K562 (cell line): Measurements from ENCODE around the gene EDEM1. TPM values are rescaled to one million over a fixed set of nuclear protein-coding genes. Genes with fewer than 3 reads are reported as not detected.

Source experiments
- CBX1 ChIP-seq: sonication (generic); IDR thresholded peaks from 2 replicates; pipeline ENCODE4 v1.6.1; 2016; ENCODE audit warnings: antibody characterized with exemption, low read depth, mild to moderate bottlenecking
- CHD4 ChIP-seq: fragments of 200-600 bp; sonication (generic); IDR thresholded peaks from 3 replicates; pipeline ENCODE4 v1.6.1; 2012; ENCODE audit warnings: low read depth, mild to moderate bottlenecking, mixed read lengths, low read length, inconsistent platforms; ENCODE audit not compliant: insufficient read depth, insufficient replicate concordance, poor library complexity, severe bottlenecking
- COPS2 ChIP-seq: fragments of 450-650 bp; conservative IDR thresholded peaks from 2 replicates; pipeline ENCODE4 v1.6.1; 2016; ENCODE audit warnings: mild to moderate bottlenecking, moderate library complexity
- ETS2 ChIP-seq: IDR thresholded peaks from 2 replicates; pipeline ENCODE4 v1.6.1; 2016; ENCODE audit warnings: borderline replicate concordance, missing genetic modification characterization, mild to moderate bottlenecking, moderate library complexity, missing compliant biosample characterization; ENCODE audit not compliant: poor library complexity, severe bottlenecking
- HEY1 ChIP-seq: fragments of 250-450 bp; sonication (Bioruptor Pico); IDR thresholded peaks from 2 replicates; pipeline ENCODE4 v1.5.0; 2020; ENCODE audit warnings: mild to moderate bottlenecking, moderate library complexity, borderline replicate concordance
- HMGN3 ChIP-seq: IDR thresholded peaks from 2 replicates; pipeline ENCODE4 v1.6.1; 2011; ENCODE audit warnings: borderline replicate concordance, low read depth, mild to moderate bottlenecking, mixed read lengths, low read length; ENCODE audit not compliant: insufficient read length; ENCODE audit errors: extremely low read depth
- HNRNPL ChIP-seq: fragments of 200-400 bp; formaldehyde crosslinking; IDR thresholded peaks from 2 replicates; pipeline ENCODE4 v1.6.1; 2017; ENCODE audit warnings: low read depth, mild to moderate bottlenecking, low read length
- HOXB6 ChIP-seq: fragments of 250-450 bp; sonication (Bioruptor Pico); IDR thresholded peaks from 2 replicates; pipeline ENCODE4 v1.5.1; 2022; ENCODE audit warnings: mild to moderate bottlenecking, borderline replicate concordance
- JUN ChIP-seq, 2 experiments: sonication (generic) in 1 of 2; formaldehyde crosslinking in 1 of 2; IDR thresholded peaks; 2 replicates each; pipeline versions ENCODE4 v1.6.1 to v1.8.0; 2012 to 2022; ENCODE audit warnings: borderline replicate concordance in 2 of 2, mild to moderate bottlenecking in 2 of 2, improper control_type of control experiment in 1 of 2, low read depth in 1 of 2, low read length in 1 of 2, missing genetic modification reagents in 1 of 2
- KLF10 ChIP-seq: fragments of 250-450 bp; sonication (Bioruptor Pico); IDR thresholded peaks from 2 replicates; pipeline ENCODE4 v1.6.1; 2021; ENCODE audit warnings: matching md5 sums
- MAFG ChIP-seq: fragments of 450-650 bp; conservative IDR thresholded peaks from 2 replicates; pipeline ENCODE4 v1.6.1; 2016; ENCODE audit warnings: missing genetic modification characterization, missing compliant biosample characterization
- NCOA4 ChIP-seq: fragments of 450-650 bp; IDR thresholded peaks from 2 replicates; pipeline ENCODE4 v1.6.1; 2018; ENCODE audit warnings: mild to moderate bottlenecking; ENCODE audit not compliant: partially characterized antibody
- POLR2B ChIP-seq: fragments of 450-650 bp; IDR thresholded peaks from 2 replicates; pipeline ENCODE4 v1.6.1; 2018; ENCODE audit warnings: low read depth; ENCODE audit not compliant: partially characterized antibody
- POLR2G ChIP-seq: fragments of 200-400 bp; formaldehyde crosslinking; IDR thresholded peaks from 2 replicates; pipeline ENCODE4 v1.6.1; 2017; ENCODE audit warnings: low read depth, mild to moderate bottlenecking, antibody characterized with exemption, low read length, moderate library complexity
- POU5F1 ChIP-seq: fragments of 150-350 bp; IDR thresholded peaks from 2 replicates; pipeline ENCODE4 v1.6.1; 2014; ENCODE audit warnings: borderline replicate concordance, low read length, low read depth, mild to moderate bottlenecking; ENCODE audit not compliant: partially characterized antibody
- SAFB2 ChIP-seq: fragments of 200-400 bp; formaldehyde crosslinking; IDR thresholded peaks from 2 replicates; pipeline ENCODE4 v1.6.1; 2018; ENCODE audit warnings: borderline replicate concordance, low read length, low read depth, moderate library complexity; ENCODE audit not compliant: severe bottlenecking
- SIN3B ChIP-seq: fragments of 450-650 bp; IDR thresholded peaks from 2 replicates; pipeline ENCODE4 v1.6.1; 2017; ENCODE audit warnings: low read depth, mild to moderate bottlenecking, moderate library complexity
- SMAD3 ChIP-seq: fragments of 450-650 bp; formaldehyde crosslinking; conservative IDR thresholded peaks from 2 replicates; pipeline ENCODE4 v1.4.0; 2020; ENCODE audit warnings: mild to moderate bottlenecking
- SMARCC2 ChIP-seq: fragments of 450-650 bp; IDR thresholded peaks from 2 replicates; pipeline ENCODE4 v1.6.1; 2017; ENCODE audit warnings: antibody characterized with exemption, moderate library complexity, mild to moderate bottlenecking, low read depth
- TEAD4 ChIP-seq, 2 experiments: sonication (generic) in 1 of 2; formaldehyde crosslinking in 1 of 2; IDR thresholded peaks; 2 replicates each; pipeline versions ENCODE4 v1.6.1 to v1.8.0; 2012 to 2022; ENCODE audit warnings: borderline replicate concordance in 1 of 2, inconsistent platforms in 1 of 2, low read length in 1 of 2, mild to moderate bottlenecking in 1 of 2, missing genetic modification reagents in 1 of 2
- YBX1 ChIP-seq: fragments of 450-650 bp; IDR thresholded peaks from 2 replicates; pipeline ENCODE4 v1.7.1; 2016; ENCODE audit warnings: mild to moderate bottlenecking
- ZBTB26 ChIP-seq: fragments of 450-650 bp; formaldehyde crosslinking; IDR thresholded peaks from 2 replicates; pipeline ENCODE4 v1.4.0; 2022; ENCODE audit warnings: missing genetic modification characterization
- ZKSCAN8 ChIP-seq: fragments of 200-800 bp; sonication (Bioruptor generic); IDR thresholded peaks from 2 replicates; pipeline ENCODE4 v1.6.1; 2016; ENCODE audit warnings: missing genetic modification characterization, missing compliant biosample characterization
- ZNF140 ChIP-seq: fragments of 250-450 bp; sonication (Bioruptor Pico); IDR thresholded peaks from 2 replicates; pipeline ENCODE4 v1.8.0; 2021; ENCODE audit warnings: moderate library complexity, mild to moderate bottlenecking, inconsistent platforms
- ZNF75A ChIP-seq: fragments of 450-650 bp; formaldehyde crosslinking; IDR thresholded peaks from 2 replicates; pipeline ENCODE4 v1.4.0; 2020; ENCODE audit warnings: mild to moderate bottlenecking
- polyA plus RNA-seq, 8 experiments: library from polyadenylated mRNA; depleted of rRNA in 4 of 8; stranded (reverse) in 5 of 8; unstranded in 3 of 8; fragments of >200 nt; fragmentation: Nextera tagmentation in 2 of 8; fragmentation: Illumina TruSeq in 1 of 8; extraction: Ambion mirVana in 2 of 8; extraction: Trizol in 1 of 8; gene quantifications; 2 replicates each; pipeline versions ENCODE4 v1.2.1 to v1.2.3, GENCODE V29; 2011 to 2014; ENCODE audit warnings: inconsistent platforms in 1 of 8, missing spikeins in 1 of 8
- total RNA-seq, 7 experiments: library from RNA; depleted of rRNA in 6 of 7; stranded (reverse); fragments of >200 nt in 6 of 7; fragmentation: Illumina TruSeq in 2 of 7; extraction: Trizol in 2 of 7; gene quantifications; 2 replicates each; pipeline versions ENCODE4 v1.2.1 to v1.2.3, GENCODE V29; 2011 to 2021; ENCODE audit warnings: low replicate concordance in 1 of 7
- TF ChIP-seq, protein P1 (sequence below): fragments of 250-450 bp; sonication (Bioruptor Pico); IDR thresholded peaks from 2 replicates; pipeline ENCODE4 v1.5.0; 2020; ENCODE audit warnings: mild to moderate bottlenecking

Gene EDEM1
- total and polyA plus RNA-seq, 9 of the 15 experiments (the other 6 are each of a cell fraction or from before 2014, with no cell fraction given) = 6.2 to 36.7 (median 14.3) TPM

DNA sequence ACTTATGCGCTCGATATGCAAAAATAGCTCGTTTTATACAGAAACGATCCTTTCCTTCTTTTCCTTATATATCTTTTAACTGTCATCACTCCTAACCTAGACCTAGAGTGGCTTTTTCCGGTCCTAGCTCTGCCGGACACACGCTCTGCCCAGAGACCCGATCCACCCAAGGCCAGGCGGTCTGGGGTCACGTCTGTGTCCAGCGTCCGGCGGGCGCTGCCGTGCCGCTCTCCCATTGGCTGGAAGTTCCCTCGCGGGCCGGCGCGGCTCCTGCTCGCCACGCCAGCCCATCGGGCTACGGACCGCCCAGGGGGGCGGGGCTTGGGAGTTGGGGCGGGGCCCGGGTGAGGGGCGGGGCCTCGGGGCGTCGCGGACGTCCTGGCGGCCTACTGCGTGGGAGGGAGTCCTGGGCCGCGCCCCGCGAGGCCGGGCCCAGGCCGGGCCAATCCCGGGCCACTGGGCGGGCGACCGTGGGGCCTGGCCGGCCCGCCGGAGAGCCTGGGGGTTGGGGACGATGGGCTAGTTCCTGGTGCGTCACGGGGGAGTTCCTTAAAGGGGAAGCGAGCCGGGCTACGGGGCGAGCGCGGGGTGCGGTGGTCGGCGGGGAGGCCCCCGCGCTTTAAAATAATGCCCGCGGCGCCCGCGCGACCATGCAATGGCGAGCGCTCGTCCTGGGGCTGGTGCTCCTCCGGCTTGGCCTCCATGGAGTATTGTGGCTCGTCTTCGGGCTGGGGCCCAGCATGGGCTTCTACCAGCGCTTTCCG, at the start of gene EDEM1 (continued):
- TF ChIP-seq JUN (IDR thresholded peaks at IDR 0.05; ENCODE audit: borderline replicate concordance, low read depth, low read length) = peak; percentile 25; the same call in 1 of the 2 replicates
- no peak for TF ChIP-seq JUN (CRISPR knock-in tag; IDR thresholded peaks at IDR 0.05; ENCODE audit: borderline replicate concordance)
- no peak for TF ChIP-seq COPS2
- no peak for TF ChIP-seq HOXB6 (CRISPR knock-in tag)
- TF ChIP-seq KLF10 (CRISPR knock-in tag) = no peak
- TF ChIP-seq SMAD3 = no peak
- no peak; the same call in 1 of the 2 replicates for TF ChIP-seq HNRNPL
- TF ChIP-seq CBX1 = no peak
- no peak for TF ChIP-seq ZNF140 (CRISPR knock-in tag)
- no peak for TF ChIP-seq SIN3B
- peak; percentile 97 for TF ChIP-seq POLR2B
- no peak for TF ChIP-seq SMARCC2
- TF ChIP-seq POLR2G = peak; percentile 88
- no peak for TF ChIP-seq HEY1 (CRISPR knock-in tag)
- no peak for TF ChIP-seq POU5F1
- TF ChIP-seq MAFG (tag) = no peak
- TF ChIP-seq NCOA4 = no peak
- no peak for TF ChIP-seq CHD4
- TF ChIP-seq SAFB2 = no peak
- TF ChIP-seq ZKSCAN8 (CRISPR knock-in tag) = no peak
- no peak for TF ChIP-seq ETS2 (tag)
- no peak for TF ChIP-seq YBX1
- TF ChIP-seq ZNF75A (CRISPR knock-in tag) = no peak
- no peak; the same call in 1 of the 2 replicates for TF ChIP-seq TEAD4 (IDR thresholded peaks at IDR 0.05; ENCODE audit: low read length)
- no peak for TF ChIP-seq TEAD4 (CRISPR knock-in tag; IDR thresholded peaks at IDR 0.05; ENCODE audit: borderline replicate concordance)
- TF ChIP-seq HMGN3 = peak; percentile 93
- TF ChIP-seq, protein P1, sequence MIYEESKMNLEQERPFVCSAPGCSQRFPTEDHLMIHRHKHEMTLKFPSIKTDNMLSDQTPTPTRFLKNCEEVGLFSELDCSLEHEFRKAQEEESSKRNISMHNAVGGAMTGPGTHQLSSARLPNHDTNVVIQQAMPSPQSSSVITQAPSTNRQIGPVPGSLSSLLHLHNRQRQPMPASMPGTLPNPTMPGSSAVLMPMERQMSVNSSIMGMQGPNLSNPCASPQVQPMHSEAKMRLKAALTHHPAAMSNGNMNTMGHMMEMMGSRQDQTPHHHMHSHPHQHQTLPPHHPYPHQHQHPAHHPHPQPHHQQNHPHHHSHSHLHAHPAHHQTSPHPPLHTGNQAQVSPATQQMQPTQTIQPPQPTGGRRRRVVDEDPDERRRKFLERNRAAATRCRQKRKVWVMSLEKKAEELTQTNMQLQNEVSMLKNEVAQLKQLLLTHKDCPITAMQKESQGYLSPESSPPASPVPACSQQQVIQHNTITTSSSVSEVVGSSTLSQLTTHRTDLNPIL (CRISPR knock-in tag) = no peak
- TF ChIP-seq ZBTB26 = 0 out of 2 replicates have a peak, but pooled peaks have one; percentile 19
